Measurements from ENCODE around the gene APOA4.

The APOA4 gene

GRCh38 chr11:116823031-116823843 is at the start of gene APOA4:
Gene APOA4, minus strand, starts transcription at chr11:116823304. Its CDS starts 113 bp downstream, at chr11:116823191.
- no peak for DNase-seq

DNA sequence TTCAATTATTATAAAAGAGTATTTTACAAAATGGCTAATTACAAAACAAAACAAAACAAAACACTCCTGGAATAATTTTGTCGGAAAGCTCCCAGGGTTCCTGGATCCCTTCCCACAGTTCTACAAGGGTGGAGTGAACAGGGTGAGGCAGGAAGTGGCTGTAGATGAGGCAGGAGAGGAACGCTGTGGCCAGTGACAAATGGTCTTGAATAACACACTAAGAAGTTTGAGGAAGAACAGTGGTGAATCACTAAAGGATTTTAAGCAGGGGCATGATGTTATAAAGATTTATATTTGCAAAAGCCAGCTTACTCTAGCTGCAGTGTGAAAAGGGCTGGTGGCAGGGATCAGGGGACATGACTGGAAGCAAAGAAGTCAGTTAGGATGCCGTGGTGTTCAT is 48.1 kb upstream of the APOA4 start:
- no peak for DNase-seq

GRCh38 chr11:116870054-116870453 is 47.0 kb upstream of the APOA4 start:
- DNase-seq = no peak

- DNase-seq = no peak
Observed at GRCh38 chr11:116869610-116870009, 46.5 kb upstream of the APOA4 start.

- no peak for DNase-seq
Observed at GRCh38 chr11:116868066-116868465, 45.0 kb upstream of the APOA4 start.

DNA sequence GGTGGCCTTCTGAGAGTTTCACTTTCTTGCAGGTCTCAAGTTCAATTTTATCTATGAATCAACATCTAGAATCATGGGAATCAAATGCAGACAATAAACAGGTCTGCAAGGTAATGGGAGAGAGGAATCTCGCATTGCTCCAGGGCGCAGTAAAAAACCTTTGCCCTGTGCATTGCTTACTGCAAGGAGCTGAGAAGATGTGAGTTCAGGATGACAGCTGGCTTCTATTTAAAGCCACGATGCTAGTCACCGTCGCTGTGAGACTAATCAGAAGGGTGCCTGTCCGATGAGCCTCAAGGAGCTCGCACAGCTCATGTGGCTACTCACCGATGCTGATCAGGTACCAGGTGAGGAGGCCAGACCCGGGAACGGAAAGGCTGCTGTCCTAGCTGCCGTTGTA is 44.5 kb upstream of the APOA4 start:
- DNase-seq = no peak

DNA sequence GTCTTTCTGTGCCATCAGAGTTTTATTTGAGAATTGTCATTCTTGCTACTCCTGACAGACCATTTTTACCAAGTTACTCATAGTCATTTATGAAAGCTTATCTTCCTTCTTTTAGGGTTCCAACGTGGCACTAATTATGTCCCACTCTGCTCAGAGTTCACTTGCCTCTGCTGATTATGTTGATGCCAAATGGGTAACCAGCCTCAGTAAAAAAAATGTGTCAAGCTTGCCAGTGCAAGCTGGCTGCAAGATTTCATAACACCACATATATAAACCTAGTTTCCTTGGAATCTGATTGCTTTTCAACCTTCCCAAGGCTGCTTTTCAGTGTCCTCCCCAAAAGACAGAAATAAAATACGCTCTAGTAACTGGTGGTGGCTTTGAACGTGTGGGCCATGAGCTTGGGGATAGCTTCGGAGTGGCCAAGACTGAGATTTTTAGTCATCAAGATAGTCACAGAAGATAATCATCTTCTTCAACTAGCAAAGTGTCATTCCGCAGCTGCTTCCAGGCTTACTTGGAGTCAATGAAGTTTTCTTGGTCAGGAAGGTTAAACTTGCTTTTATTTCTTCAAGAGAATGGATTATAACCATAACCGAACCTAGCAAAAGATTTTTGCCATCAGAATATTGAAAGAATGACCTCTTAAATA is 43.8 kb upstream of the APOA4 start:
- DNase-seq = no peak

GRCh38 chr11:116865696-116866095 is 42.6 kb upstream of the APOA4 start:
- DNase-seq = no peak

- no peak for DNase-seq
Observed at GRCh38 chr11:116864531-116864930, 41.4 kb upstream of the APOA4 start.

GRCh38 chr11:116862951-116863350 is 39.8 kb upstream of the APOA4 start:
- no peak for DNase-seq

- no peak for DNase-seq
Observed at GRCh38 chr11:116862185-116862584, 39.1 kb upstream of the APOA4 start.

GRCh38 chr11:116861539-116861938 is 38.4 kb upstream of the APOA4 start:
- DNase-seq = no peak

DNA sequence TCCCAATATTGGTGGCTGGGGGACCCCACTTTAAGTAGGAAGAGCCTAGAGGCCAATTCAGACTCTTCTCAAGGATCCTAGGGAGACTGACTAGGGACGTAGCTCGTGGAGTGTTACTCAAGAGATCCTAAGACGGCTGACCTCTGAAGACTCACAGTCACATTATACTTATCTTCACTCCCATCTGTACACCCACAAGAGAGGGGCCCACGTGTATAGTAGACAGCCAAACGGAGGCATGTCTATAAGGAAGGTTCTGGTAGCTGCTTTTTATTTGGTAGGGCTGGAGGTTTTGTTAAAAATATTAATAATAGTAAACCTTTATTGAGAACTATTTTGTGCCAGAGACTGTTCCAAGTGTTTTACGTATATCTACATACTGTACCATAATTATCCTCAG is 37.2 kb upstream of the APOA4 start:
- DNase-seq = no peak

- DNase-seq = no peak
Observed at GRCh38 chr11:116859175-116859574, 36.1 kb upstream of the APOA4 start.

- DNase-seq = no peak
Observed at GRCh38 chr11:116857936-116858335, 34.8 kb upstream of the APOA4 start.

- DNase-seq = no peak
Observed at GRCh38 chr11:116857316-116857715, 34.2 kb upstream of the APOA4 start.

DNA sequence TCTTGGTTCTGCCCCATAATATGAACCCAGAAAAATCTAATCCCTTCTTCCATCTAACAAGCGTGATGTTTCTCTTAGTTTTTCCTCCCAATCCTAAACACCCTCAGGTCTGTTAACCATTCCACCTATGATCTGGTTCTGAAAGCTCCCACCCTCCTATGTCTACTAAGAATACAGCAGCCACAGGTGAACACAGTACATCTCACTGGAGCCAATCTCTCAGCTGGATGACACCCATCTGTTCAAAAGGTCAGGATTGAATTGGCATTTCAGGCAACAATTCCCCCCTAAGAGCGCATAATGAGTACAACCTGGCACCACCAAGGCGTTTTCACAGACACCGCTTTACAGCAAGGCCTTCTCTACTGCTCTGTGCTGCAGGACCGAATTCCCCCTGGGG is 33.3 kb upstream of the APOA4 start:
- no peak for DNase-seq

- DNase-seq = no peak
Observed at GRCh38 chr11:116855413-116855812, 32.3 kb upstream of the APOA4 start.

DNA sequence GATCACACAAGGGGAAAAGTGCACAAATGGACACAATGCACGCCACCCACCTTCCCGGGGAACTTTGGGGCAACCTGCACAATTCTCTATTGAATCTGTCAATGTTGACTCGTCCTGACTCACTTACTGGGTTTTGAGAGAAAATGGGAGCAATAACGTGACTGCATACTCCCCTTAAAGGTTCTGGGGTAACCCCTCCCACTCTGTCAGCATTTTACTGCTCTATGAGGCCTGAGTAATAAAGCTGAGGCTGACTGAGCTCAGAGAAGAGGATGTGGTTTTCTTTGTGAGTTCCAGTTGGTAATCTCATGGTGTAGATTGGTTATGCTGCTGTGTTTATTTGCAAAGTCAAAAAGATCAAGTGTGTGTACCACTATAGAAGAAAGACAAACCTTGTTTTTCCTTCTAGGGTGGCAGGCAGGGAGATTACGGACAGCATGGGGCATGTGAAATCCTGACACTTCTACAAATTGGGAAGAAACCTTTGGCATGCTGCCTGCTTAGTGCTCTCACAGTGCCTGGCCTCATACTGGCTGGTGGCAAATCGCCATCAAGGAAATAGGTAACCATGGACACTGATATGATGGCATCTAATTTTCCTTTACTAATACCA is 30.5 kb upstream of the APOA4 start:
- peak; percentile 67 for DNase-seq

- no peak for DNase-seq
Observed at GRCh38 chr11:116852261-116853031, 29.3 kb upstream of the APOA4 start.

GRCh38 chr11:116851626-116852025 is 28.5 kb upstream of the APOA4 start:
- DNase-seq = peak; percentile 50

DNA sequence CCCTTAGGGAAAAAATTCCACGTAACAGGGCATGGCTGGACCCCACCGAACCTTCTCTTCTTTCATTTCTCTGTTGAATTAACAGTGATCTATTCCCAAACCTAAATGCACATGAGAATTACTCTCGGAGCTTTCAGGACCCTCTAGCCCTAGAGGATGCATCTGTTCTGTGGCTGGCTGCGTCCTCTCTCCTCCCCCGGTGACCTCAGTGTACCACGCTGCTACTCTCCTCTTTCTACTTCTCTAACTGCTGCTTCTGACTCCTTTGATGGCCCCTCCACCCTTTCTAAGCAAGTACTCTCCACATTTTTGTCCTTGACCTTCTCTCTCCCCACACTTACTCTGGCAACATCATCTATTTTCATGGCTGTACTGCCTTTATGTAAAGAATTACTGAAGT is 26.4 kb upstream of the APOA4 start:
- DNase-seq = no peak

- no peak for DNase-seq
Observed at GRCh38 chr11:116849060-116849459, 26.0 kb upstream of the APOA4 start.

Measured in stimulated activated CD4-positive, alpha-beta T cell treated with anti-CD3 and anti-CD28 coated beads, Interleukin-15, amount 100 ng/mL, for 24 hours (primary cell).